Effector memory CD8-positive, alpha-beta T cell (primary cell): ENCODE measurements around the gene KRTAP5-5.
"Not testable (repeated sequence)": the region's sequence is repeated elsewhere in the genome, so short reads cannot be mapped to it uniquely, and the experiment has no call there.

ENCODE experiments used
- ATAC-seq: fragments of 150-1000 bp; cut with Tn5 transposase; replicated peaks from 2 replicates; pipeline ENCODE4 v1.10.0; 2021; ENCODE audit warnings: mild to moderate bottlenecking, moderate library complexity
- DNase-seq, 3 experiments: peaks; one replicate each; pipeline ENCODE4 v3.0.0; 2021
- H3K27ac Mint-ChIP-seq, 2 donors: one replicate each; pipeline ENCODE4 v1.8.0; 2022; ENCODE audit warnings: mild to moderate bottlenecking in 2 of 2, mixed read lengths in 2 of 2, moderate library complexity in 2 of 2
- H3K27me3 Mint-ChIP-seq, 2 donors: one replicate each; pipeline ENCODE4 v1.8.0; 2022; ENCODE audit warnings: mixed read lengths in 2 of 2
- H3K36me3 Mint-ChIP-seq: one replicate; pipeline ENCODE4 v1.8.0; 2022; ENCODE audit warnings: mild to moderate bottlenecking, moderate library complexity, mixed read lengths; ENCODE audit not compliant: insufficient read depth
- H3K4me1 Mint-ChIP-seq, 2 donors: one replicate each; pipeline ENCODE4 v1.8.0; 2022; ENCODE audit warnings: low read depth in 2 of 2, mixed read lengths in 2 of 2
- H3K4me3 Mint-ChIP-seq, 2 donors: one replicate each; pipeline ENCODE4 v1.8.0; 2022; ENCODE audit warnings: mild to moderate bottlenecking in 2 of 2, mixed read lengths in 2 of 2, moderate library complexity in 2 of 2
- H3K9me3 Mint-ChIP-seq, 2 donors: one replicate each; pipeline ENCODE4 v1.8.0; 2022; ENCODE audit warnings: mixed read lengths in 2 of 2

Gene KRTAP5-5

GRCh38 chr11:1640076-1640946, 10.7 kb downstream of the KRTAP5-5 start:
- DNase-seq: peak in 2 of 3 experiments; percentile 25 to 30
- Mint-ChIP-seq H3K9me3 (no peaks in the 10 kb centered on the region), H3K27ac (no peak overlapping the region), H3K4me1 (peaks cover 0 to 4% of the 10 kb centered on the region in 2 donors), H3K4me3 (no peak overlapping the region), H3K27me3 (peaks cover 44 to 84% of the 10 kb centered on the region in 2 donors), H3K36me3 (no peaks in the 10 kb centered on the region)
- ATAC-seq: peak; percentile 41

- Mint-ChIP-seq H3K36me3 (no peaks in the 10 kb centered on the region), H3K9me3 (no peaks in the 10 kb centered on the region), H3K4me3 (no peak overlapping the region), H3K4me1 (peaks cover 0 to 4% of the 10 kb centered on the region in 2 donors), H3K27ac (no peak overlapping the region), H3K27me3 (peaks cover 36 to 82% of the 10 kb centered on the region in 2 donors)
- DNase-seq (no peak), ATAC-seq (no peak)
These were observed 11.5 kb downstream of the KRTAP5-5 start for GRCh38 chr11:1641096-1641495.

GRCh38 chr11:1642288-1643145, 12.9 kb downstream of the KRTAP5-5 start:
- no peaks in the 10 kb centered on the region for H3K9me3 Mint-ChIP-seq
- H3K4me1 Mint-ChIP-seq: peaks cover 0 to 4% of the 10 kb centered on the region in 2 donors
- ATAC-seq (no peak), DNase-seq (no peak)
- H3K27ac Mint-ChIP-seq: no peak overlapping the region
- H3K36me3 Mint-ChIP-seq: peaks cover under 1% of the 10 kb centered on the region
- H3K4me3 Mint-ChIP-seq: no peak overlapping the region
- peaks cover 30 to 81% of the 10 kb centered on the region in 2 donors for H3K27me3 Mint-ChIP-seq

GRCh38 chr11:1643146-1643690, 13.6 kb downstream of the KRTAP5-5 start:
- H3K4me1 Mint-ChIP-seq: peaks cover 0 to 4% of the 10 kb centered on the region in 2 donors
- no peak for ATAC-seq

GRCh38 chr11:1644601-1645356, 15.2 kb downstream of the KRTAP5-5 start:
- no peak for ATAC-seq
- H3K36me3 Mint-ChIP-seq: peaks cover 3% of the 10 kb centered on the region

More at GRCh38 chr11:1643146-1643690, 13.6 kb downstream of the KRTAP5-5 start:
- Mint-ChIP-seq H3K27me3 (peaks cover 30 to 86% of the 10 kb centered on the region in 2 donors), H3K4me3 (no peak overlapping the region), H3K9me3 (no peaks in the 10 kb centered on the region), H3K36me3 (peaks cover 3% of the 10 kb centered on the region), H3K27ac (no peak overlapping the region)
- no peak for DNase-seq

GRCh38 chr11:1645357-1645821, 15.8 kb downstream of the KRTAP5-5 start:
- ATAC-seq (no peak), DNase-seq (no peak)
- Mint-ChIP-seq H3K9me3 (no peaks in the 10 kb centered on the region), H3K4me1 (no peaks in the 10 kb centered on the region), H3K27me3 (peaks cover 23 to 71% of the 10 kb centered on the region in 2 donors), H3K4me3 (no peak overlapping the region), H3K27ac (no peak overlapping the region), H3K36me3 (peaks cover 3% of the 10 kb centered on the region)

More at GRCh38 chr11:1644601-1645356, 15.2 kb downstream of the KRTAP5-5 start:
- Mint-ChIP-seq H3K27me3 (peaks cover 26 to 77% of the 10 kb centered on the region in 2 donors), H3K27ac (no peak overlapping the region), H3K4me3 (no peak overlapping the region), H3K9me3 (no peaks in the 10 kb centered on the region), H3K4me1 (peaks cover 0 to 3% of the 10 kb centered on the region in 2 donors)
- DNase-seq: no peak

GRCh38 chr11:1646540-1646939, 17.0 kb downstream of the KRTAP5-5 start:
- ATAC-seq, H3K4me3 Mint-ChIP-seq, H3K4me1 Mint-ChIP-seq, H3K36me3 Mint-ChIP-seq, H3K27ac Mint-ChIP-seq, H3K9me3 Mint-ChIP-seq, DNase-seq: not testable (repeated sequence)
- peaks cover 14 to 68% of the 10 kb centered on the region in 2 donors for H3K27me3 Mint-ChIP-seq

- H3K4me1 Mint-ChIP-seq: peaks cover 0 to 2% of the 10 kb centered on the region in 2 donors
- H3K27ac Mint-ChIP-seq: no peak overlapping the region
- DNase-seq (no peak), ATAC-seq (no peak)
- H3K27me3 Mint-ChIP-seq: peaks cover 14 to 65% of the 10 kb centered on the region in 2 donors
- no peaks in the 10 kb centered on the region for H3K9me3 Mint-ChIP-seq
- no peak overlapping the region for H3K4me3 Mint-ChIP-seq
- H3K36me3 Mint-ChIP-seq: peaks cover 3% of the 10 kb centered on the region
These were observed 18.5 kb downstream of the KRTAP5-5 start for GRCh38 chr11:1647901-1648652.

GRCh38 chr11:1648653-1649420, 19.3 kb downstream of the KRTAP5-5 start:
- Mint-ChIP-seq H3K36me3 (peaks cover 3% of the 10 kb centered on the region), H3K27me3 (peaks cover 16 to 62% of the 10 kb centered on the region in 2 donors), H3K27ac (no peak overlapping the region), H3K4me1 (peaks cover 0 to 2% of the 10 kb centered on the region in 2 donors), H3K4me3 (no peak overlapping the region), H3K9me3 (no peaks in the 10 kb centered on the region)
- no peak for DNase-seq
- no peak for ATAC-seq

- DNase-seq: no peak
- no peak overlapping the region for H3K4me3 Mint-ChIP-seq
- H3K36me3 Mint-ChIP-seq: peaks cover 3% of the 10 kb centered on the region
- no peak for ATAC-seq
- H3K9me3 Mint-ChIP-seq: no peaks in the 10 kb centered on the region
- H3K27me3 Mint-ChIP-seq: peaks cover 14 to 62% of the 10 kb centered on the region in 2 donors
- H3K27ac Mint-ChIP-seq: no peak overlapping the region
- peaks cover 0 to 2% of the 10 kb centered on the region in 2 donors for H3K4me1 Mint-ChIP-seq
These were observed 20.7 kb downstream of the KRTAP5-5 start for GRCh38 chr11:1650034-1650917.

GRCh38 chr11:1650918-1651262, 21.3 kb downstream of the KRTAP5-5 start:
- Mint-ChIP-seq H3K27ac (no peak overlapping the region), H3K27me3 (peaks cover 14 to 63% of the 10 kb centered on the region in 2 donors), H3K36me3 (peaks cover 3% of the 10 kb centered on the region), H3K4me3 (no peak overlapping the region), H3K9me3 (no peaks in the 10 kb centered on the region), H3K4me1 (peaks cover 0 to 2% of the 10 kb centered on the region in 2 donors)
- DNase-seq (no peak), ATAC-seq (no peak)
